OCI-LY1 (cell line): ENCODE results near the gene MINK1.

Experiments
- H2AFZ ChIP-seq: fragments of 200-600 bp; sonication (generic), shearing (Covaris generic); 2 replicates; pipeline ENCODE4 v1.6.0; 2014; ENCODE audit warnings: antibody characterized with exemption, mild to moderate bottlenecking, low read length
- H3F3A ChIP-seq: fragments of 200-600 bp; sonication (generic), shearing (Covaris generic); 2 replicates; pipeline ENCODE4 v1.6.0; 2014; ENCODE audit warnings: mild to moderate bottlenecking, antibody characterized with exemption, low read length, moderate library complexity; ENCODE audit not compliant: insufficient read depth
- H3K27ac ChIP-seq: fragments of 200-600 bp; sonication (generic); 2 replicates; pipeline ENCODE4 v1.5.1; 2014; ENCODE audit warnings: low read length, mixed run types, mild to moderate bottlenecking, low read depth; ENCODE audit not compliant: poor library complexity, severe bottlenecking
- H3K27me3 ChIP-seq: fragments of 200-600 bp; sonication (generic); 2 replicates; pipeline ENCODE4 v1.6.0; 2014; ENCODE audit warnings: antibody characterized with exemption, mild to moderate bottlenecking, low read length, moderate library complexity; ENCODE audit not compliant: insufficient read depth
- H3K36me3 ChIP-seq: fragments of 200-600 bp; sonication (generic); 2 replicates; pipeline ENCODE4 v1.6.1; 2014; ENCODE audit warnings: mild to moderate bottlenecking, antibody characterized with exemption, low read length, moderate library complexity, mixed read lengths; ENCODE audit not compliant: insufficient read depth
- H3K4me1 ChIP-seq: fragments of 200-600 bp; sonication (generic); 2 replicates; pipeline ENCODE4 v1.5.1; 2014; ENCODE audit warnings: mild to moderate bottlenecking, low read length, moderate library complexity; ENCODE audit not compliant: insufficient read depth, severe bottlenecking
- H3K4me2 ChIP-seq: fragments of 200-600 bp; sonication (generic), shearing (Covaris generic); 2 replicates; pipeline ENCODE4 v1.6.1; 2014; ENCODE audit warnings: low read length
- H3K4me3 ChIP-seq: fragments of 200-600 bp; sonication (generic); 2 replicates; pipeline ENCODE4 v1.5.1; 2014; ENCODE audit warnings: low read length, low read depth, mild to moderate bottlenecking, mixed read lengths; ENCODE audit not compliant: poor library complexity, severe bottlenecking
- H3K79me2 ChIP-seq: fragments of 200-600 bp; shearing (Covaris generic); 2 replicates; pipeline ENCODE4 v1.6.1; 2016; ENCODE audit warnings: mixed run types, low read length, mixed read lengths; ENCODE audit not compliant: insufficient read depth
- H3K9ac ChIP-seq: fragments of 200-600 bp; sonication (generic), shearing (Covaris generic); 2 replicates; pipeline ENCODE4 v1.6.1; 2014; ENCODE audit warnings: mild to moderate bottlenecking, low read length, mixed read lengths
- H3K9me2 ChIP-seq: fragments of 200-600 bp; sonication (generic), shearing (Covaris generic); 2 replicates; pipeline ENCODE4 v1.6.1; 2014; ENCODE audit warnings: low read depth, mild to moderate bottlenecking, low read length, mixed read lengths
- H3K9me3 ChIP-seq: fragments of 200-600 bp; shearing (Covaris generic); 2 replicates; pipeline ENCODE4 v1.6.1; 2014; ENCODE audit warnings: low read length, mixed read lengths
- H4K20me1 ChIP-seq: fragments of 200-600 bp; sonication (generic), shearing (Covaris generic); 2 replicates; pipeline ENCODE4 v1.6.0; 2016; ENCODE audit warnings: mild to moderate bottlenecking, low read length; ENCODE audit not compliant: insufficient read depth
- CTCF ChIP-seq: fragments of 200-600 bp; sonication (generic), shearing (Covaris generic); IDR thresholded peaks from 2 replicates; pipeline ENCODE4 v1.5.1; 2017; ENCODE audit warnings: mild to moderate bottlenecking, antibody characterized with exemption, low read length, moderate library complexity, mixed read lengths
- EZH2 ChIP-seq: fragments of 200-600 bp; sonication (generic), shearing (Covaris generic); IDR thresholded peaks from 2 replicates; pipeline ENCODE4 v1.8.0; 2017; ENCODE audit warnings: borderline replicate concordance, mixed run types, mild to moderate bottlenecking, antibody characterized with exemption, low read length, moderate library complexity, mixed read lengths

The MINK1 gene

GRCh38 chr17:4807605-4808377 lies 25.3 kb upstream of the MINK1 start:
- Histone ChIP-seq H3K9me2 (no peaks in the 10 kb centered on the region), H3K27ac (no peak overlapping the region), H3K4me2 (peak overlapping the region; percentile 84), H2AFZ (no peak overlapping the region), H3K36me3 (no peaks in the 10 kb centered on the region), H3K9me3 (no peaks in the 10 kb centered on the region), H4K20me1 (no peaks in the 10 kb centered on the region), H3K9ac (no peak overlapping the region; the same call in 1 of the 2 replicates), H3K4me3 (peak overlapping the region; percentile 68), H3K79me2 (no peaks in the 10 kb centered on the region), H3F3A (no peaks in the 10 kb centered on the region), H3K27me3 (no peaks in the 10 kb centered on the region), H3K4me1 (peaks cover 15% of the 10 kb centered on the region)
- no peak for TF ChIP-seq CTCF
- TF ChIP-seq EZH2: no peak

- H3K79me2 ChIP-seq: no peaks in the 10 kb centered on the region
- peaks cover 15% of the 10 kb centered on the region for H3K4me1 ChIP-seq
- no peaks in the 10 kb centered on the region for H3F3A ChIP-seq
- H2AFZ ChIP-seq: no peak overlapping the region
- TF ChIP-seq CTCF: 0 out of 2 replicates have a peak, but pooled peaks have one; percentile 7
- no peak for TF ChIP-seq EZH2
- H3K27ac ChIP-seq: no peak overlapping the region
- H3K9me2 ChIP-seq: no peaks in the 10 kb centered on the region
- no peak overlapping the region for H3K9ac ChIP-seq
- H3K36me3 ChIP-seq: no peaks in the 10 kb centered on the region
- H3K4me3 ChIP-seq: no peak overlapping the region
- no peaks in the 10 kb centered on the region for H4K20me1 ChIP-seq
- no peaks in the 10 kb centered on the region for H3K9me3 ChIP-seq
- H3K27me3 ChIP-seq: no peaks in the 10 kb centered on the region
- peak overlapping the region; percentile 84; the same call in 1 of the 2 replicates for H3K4me2 ChIP-seq
Observed at GRCh38 chr17:4808378-4808767, 24.8 kb upstream of the MINK1 start.

- Histone ChIP-seq H3K27me3 (no peaks in the 10 kb centered on the region), H3K9me3 (no peaks in the 10 kb centered on the region), H3K4me3 (no peak overlapping the region), H3K27ac (no peak overlapping the region), H3K9ac (no peak overlapping the region), H3K36me3 (no peaks in the 10 kb centered on the region), H3K4me1 (peaks cover 15% of the 10 kb centered on the region), H4K20me1 (no peaks in the 10 kb centered on the region), H3K9me2 (no peaks in the 10 kb centered on the region), H3K79me2 (no peaks in the 10 kb centered on the region), H3F3A (no peaks in the 10 kb centered on the region), H2AFZ (no peak overlapping the region), H3K4me2 (no peak overlapping the region)
- TF ChIP-seq CTCF: no peak
- no peak for TF ChIP-seq EZH2
Observed at GRCh38 chr17:4810696-4811290, 22.3 kb upstream of the MINK1 start.
